ENCODE results near the gene CENPP.

CENPP gene

DNA sequence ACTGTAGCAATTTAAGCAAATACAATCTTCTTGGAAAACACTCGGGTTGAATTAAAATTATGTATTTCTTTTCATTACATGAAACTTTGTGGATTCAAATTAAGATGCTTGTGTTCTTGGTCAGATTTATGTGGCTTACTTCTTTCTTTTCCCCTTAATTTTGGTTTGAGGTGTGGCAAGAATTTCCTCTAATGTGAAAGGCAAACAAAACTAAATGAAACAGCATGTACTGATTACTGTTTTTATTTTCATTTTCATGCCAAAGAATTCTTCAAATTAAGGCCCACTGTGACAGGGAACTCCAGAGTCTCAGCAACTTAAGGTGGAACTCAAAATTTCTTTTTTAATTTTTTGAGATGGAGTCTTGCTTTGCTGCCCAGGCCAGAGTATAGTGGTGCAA is 98.6 kb downstream of the CENPP start, which contains the start of gene OMD:
Gene OMD, minus strand, starts transcription at position 132 of the 400 bp plus-strand sequence. CDS start 6,913 bp downstream, outside the sequence.
- Histone ChIP-seq H3K9ac (ENCODE audit: low read length) (no peak within 1 kb of the TSS), H3K4me2 (ENCODE audit: low read depth, low read length, poor library complexity, severe bottlenecking) (no peak within 1 kb of the TSS), H3K36me3 (ENCODE audit: low read length) (no peaks in the 10 kb centered on the region), H3K79me2 (ENCODE audit: insufficient read depth, low read length) (no peaks in the 10 kb centered on the region), H4K20me1 (ENCODE audit: low read depth, low read length) (no peaks in the 10 kb centered on the region), H3K9me2 (replicated peaks; ENCODE audit: insufficient read depth, low read length) (no peaks in the 10 kb centered on the region), H3K9me3 (ENCODE audit: insufficient read depth, low read length) (no peaks in the 10 kb centered on the region), H2AFZ (ENCODE audit: low read depth, low read length, severe bottlenecking) (no peak within 1 kb of the TSS), H3K27me3 (ENCODE audit: low read length) (no peaks in the 10 kb centered on the region), H3K27ac (ENCODE audit: low read depth, low read length) (no peak within 1 kb of the TSS), H3F3A (ENCODE audit: insufficient read depth) (no peaks in the 10 kb centered on the region), H3K4me3 (ENCODE audit: insufficient read depth, low read length, poor library complexity, severe bottlenecking) (no peak within 1 kb of the TSS)
- TF ChIP-seq, protein P1, sequence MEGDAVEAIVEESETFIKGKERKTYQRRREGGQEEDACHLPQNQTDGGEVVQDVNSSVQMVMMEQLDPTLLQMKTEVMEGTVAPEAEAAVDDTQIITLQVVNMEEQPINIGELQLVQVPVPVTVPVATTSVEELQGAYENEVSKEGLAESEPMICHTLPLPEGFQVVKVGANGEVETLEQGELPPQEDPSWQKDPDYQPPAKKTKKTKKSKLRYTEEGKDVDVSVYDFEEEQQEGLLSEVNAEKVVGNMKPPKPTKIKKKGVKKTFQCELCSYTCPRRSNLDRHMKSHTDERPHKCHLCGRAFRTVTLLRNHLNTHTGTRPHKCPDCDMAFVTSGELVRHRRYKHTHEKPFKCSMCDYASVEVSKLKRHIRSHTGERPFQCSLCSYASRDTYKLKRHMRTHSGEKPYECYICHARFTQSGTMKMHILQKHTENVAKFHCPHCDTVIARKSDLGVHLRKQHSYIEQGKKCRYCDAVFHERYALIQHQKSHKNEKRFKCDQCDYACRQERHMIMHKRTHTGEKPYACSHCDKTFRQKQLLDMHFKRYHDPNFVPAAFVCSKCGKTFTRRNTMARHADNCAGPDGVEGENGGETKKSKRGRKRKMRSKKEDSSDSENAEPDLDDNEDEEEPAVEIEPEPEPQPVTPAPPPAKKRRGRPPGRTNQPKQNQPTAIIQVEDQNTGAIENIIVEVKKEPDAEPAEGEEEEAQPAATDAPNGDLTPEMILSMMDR (IDR thresholded peaks at IDR 0.05; ENCODE audit: insufficient read depth, low read length, poor library complexity, severe bottlenecking): no peak
- no peak for TF ChIP-seq EZH2phosphoT487 (conservative IDR thresholded peaks at IDR 0.05; ENCODE audit: low read length)

DNA sequence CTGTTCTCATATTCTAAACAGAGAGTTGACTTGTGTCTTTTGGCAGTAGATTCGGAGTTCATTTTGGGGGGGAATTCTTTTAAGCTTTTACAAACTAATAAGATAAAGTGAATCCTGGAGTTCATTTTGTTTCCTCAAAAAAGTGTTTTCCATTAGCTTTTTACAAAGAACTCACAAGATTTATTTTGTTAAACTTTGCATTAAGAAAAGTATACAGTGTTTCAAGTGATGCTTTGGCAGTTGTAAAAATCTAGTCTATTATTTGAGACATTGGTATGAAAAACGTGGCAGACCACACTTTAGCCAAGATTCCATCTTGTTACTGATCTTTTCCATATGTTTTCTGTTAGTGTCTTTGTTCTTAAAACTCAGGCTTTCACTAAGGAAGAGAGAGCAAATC is 99.7 kb downstream of the CENPP start:
- H2AFZ ChIP-seq (ENCODE audit: low read depth, low read length, severe bottlenecking): no peak overlapping the region
- H3K79me2 ChIP-seq (ENCODE audit: insufficient read depth, low read length): no peaks in the 10 kb centered on the region
- H3K36me3 ChIP-seq (ENCODE audit: low read length): no peaks in the 10 kb centered on the region
- no peak overlapping the region for H3K27ac ChIP-seq (ENCODE audit: low read depth, low read length)
- TF ChIP-seq, protein P1 (IDR thresholded peaks at IDR 0.05; ENCODE audit: insufficient read depth, low read length, poor library complexity, severe bottlenecking): no peak
- no peak for TF ChIP-seq EZH2phosphoT487 (conservative IDR thresholded peaks at IDR 0.05; ENCODE audit: low read length)
- H3K9me2 ChIP-seq (replicated peaks; ENCODE audit: insufficient read depth, low read length): no peaks in the 10 kb centered on the region
- H3K4me2 ChIP-seq (ENCODE audit: low read depth, low read length, poor library complexity, severe bottlenecking): no peak overlapping the region
- H3K27me3 ChIP-seq (ENCODE audit: low read length): no peaks in the 10 kb centered on the region
- H3K9me3 ChIP-seq (ENCODE audit: insufficient read depth, low read length): no peaks in the 10 kb centered on the region
- H4K20me1 ChIP-seq (ENCODE audit: low read depth, low read length): no peaks in the 10 kb centered on the region
- no peak overlapping the region for H3K4me3 ChIP-seq (ENCODE audit: insufficient read depth, low read length, poor library complexity, severe bottlenecking)
- no peak overlapping the region for H3K9ac ChIP-seq (ENCODE audit: low read length)
- no peaks in the 10 kb centered on the region for H3F3A ChIP-seq (ENCODE audit: insufficient read depth)

DNA sequence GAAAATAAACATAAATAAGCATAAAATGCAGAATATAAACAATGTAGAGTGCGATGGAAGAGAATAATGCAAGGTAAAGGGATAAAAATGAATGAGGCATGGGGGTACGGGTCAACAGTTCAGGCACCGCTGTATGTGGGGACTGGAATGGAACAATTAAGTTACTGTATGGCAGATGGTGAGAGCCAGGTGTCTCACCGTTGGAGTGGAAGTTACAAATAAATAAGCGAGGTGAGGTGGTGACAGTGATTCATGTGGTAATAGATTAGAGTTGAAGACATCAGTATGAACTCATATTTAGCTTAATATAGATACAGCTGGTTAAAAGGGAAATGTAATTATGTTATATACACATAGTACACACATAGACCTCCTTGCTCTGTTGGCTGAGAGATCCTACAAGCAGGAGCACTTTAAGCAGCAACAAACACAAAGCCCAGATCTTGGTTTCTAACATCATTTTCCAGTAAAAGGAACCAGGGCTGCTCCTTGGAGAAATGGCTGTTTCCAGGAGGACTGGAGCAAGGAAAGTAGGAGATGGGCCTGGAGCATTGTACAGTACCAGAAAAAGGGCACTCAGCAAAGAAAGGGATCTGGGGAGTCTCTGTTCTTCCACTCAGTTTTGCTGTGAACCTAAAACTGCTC is 100.9 kb downstream of the CENPP start:
- no peaks in the 10 kb centered on the region for H3K9me3 ChIP-seq (ENCODE audit: insufficient read depth, low read length)
- no peak overlapping the region for H2AFZ ChIP-seq (ENCODE audit: low read depth, low read length, severe bottlenecking)

More for the DNA sequence above, 100.9 kb downstream of the CENPP start:
- no peaks in the 10 kb centered on the region for H3F3A ChIP-seq (ENCODE audit: insufficient read depth)
- H3K27ac ChIP-seq (ENCODE audit: low read depth, low read length): no peak overlapping the region
- H3K9me2 ChIP-seq (replicated peaks; ENCODE audit: insufficient read depth, low read length): no peaks in the 10 kb centered on the region
- no peaks in the 10 kb centered on the region for H3K79me2 ChIP-seq (ENCODE audit: insufficient read depth, low read length)
- H3K27me3 ChIP-seq (ENCODE audit: low read length): no peaks in the 10 kb centered on the region
- no peaks in the 10 kb centered on the region for H4K20me1 ChIP-seq (ENCODE audit: low read depth, low read length)
- no peak overlapping the region for H3K9ac ChIP-seq (ENCODE audit: low read length)
- no peak overlapping the region for H3K4me3 ChIP-seq (ENCODE audit: insufficient read depth, low read length, poor library complexity, severe bottlenecking)
- TF ChIP-seq, protein P1 (IDR thresholded peaks at IDR 0.05; ENCODE audit: insufficient read depth, low read length, poor library complexity, severe bottlenecking): no peak
- TF ChIP-seq EZH2phosphoT487 (conservative IDR thresholded peaks at IDR 0.05; ENCODE audit: low read length): no peak
- no peaks in the 10 kb centered on the region for H3K36me3 ChIP-seq (ENCODE audit: low read length)
- no peak overlapping the region for H3K4me2 ChIP-seq (ENCODE audit: low read depth, low read length, poor library complexity, severe bottlenecking)
